Lower leg skin (tissue), 4 donors: ENCODE results near the gene ABCF3. TPM values are rescaled to one million over a fixed set of nuclear protein-coding genes. Genes with fewer than 3 reads are reported as not detected.
"Not testable (repeated sequence)": the region's sequence is repeated elsewhere in the genome, so short reads cannot be mapped to it uniquely, and the experiment has no call there.

Source experiments
- DNase-seq, 2 donors: peaks; one replicate each; pipeline ENCODE4 v3.0.0-alpha.2; 2019; ENCODE audit warnings: low spot score in 2 of 2
- H3K4me3 ChIP-seq: fragments of 200-600 bp; sonication (generic); 2 replicates; pipeline ENCODE4 v1.5.1; 2017; ENCODE audit warnings: mild to moderate bottlenecking, low read depth; ENCODE audit not compliant: poor library complexity, severe bottlenecking
- CTCF ChIP-seq, 3 donors: fragments of 450-650 bp; IDR thresholded peaks; one replicate each; pipeline ENCODE4 v1.5.1; 2016; ENCODE audit warnings: antibody characterized with exemption in 3 of 3, mild to moderate bottlenecking in 3 of 3, moderate library complexity in 2 of 3
- POLR2A ChIP-seq, 2 donors: fragments of 450-650 bp; IDR thresholded peaks; one replicate each; pipeline ENCODE4 v1.6.1; 2016 to 2017; ENCODE audit warnings: antibody characterized with exemption in 2 of 2, mild to moderate bottlenecking in 1 of 2, moderate library complexity in 1 of 2
- WGBS, 2 donors: methylation state at CpG; one replicate each; pipeline ENCODE4 v1.1.5; 2018; 5-methylcytosine and 5-hydroxymethylcytosine counted together
- intact Hi-C: fragments of 100-400 bp; cut with DNase I; formaldehyde crosslinking; loops from one replicate; pipeline ENCODE4 v1.15.0; 2023; ENCODE audit warnings: low total_unique reads
- total RNA-seq, 4 donors: library from RNA; depleted of rRNA; stranded (reverse); fragments of >200 nt; gene quantifications; one replicate each; pipeline ENCODE4 v1.1.0, GENCODE V29; 2016

Gene ABCF3
- total RNA-seq, 4 donors from 2014 or later, result 47.6 to 62.9 (median 53.6) TPM

- peak in 1 of 2 donors; percentile 90 for DNase-seq
- WGBS, 2 donors, result 0 to 1% methylated on average over 36 to 46 of the region's 47 CpGs
- H3K4me3 ChIP-seq, result peak overlapping the region; percentile 65
- intact Hi-C loops, result no loop called here
- no peak for TF ChIP-seq CTCF (IDR thresholded peaks at IDR 0.05)
- no peak for TF ChIP-seq POLR2A (IDR thresholded peaks at IDR 0.05)
Measured at GRCh38 chr3:184155644-184156521, 30.1 kb upstream of the ABCF3 start.

DNA sequence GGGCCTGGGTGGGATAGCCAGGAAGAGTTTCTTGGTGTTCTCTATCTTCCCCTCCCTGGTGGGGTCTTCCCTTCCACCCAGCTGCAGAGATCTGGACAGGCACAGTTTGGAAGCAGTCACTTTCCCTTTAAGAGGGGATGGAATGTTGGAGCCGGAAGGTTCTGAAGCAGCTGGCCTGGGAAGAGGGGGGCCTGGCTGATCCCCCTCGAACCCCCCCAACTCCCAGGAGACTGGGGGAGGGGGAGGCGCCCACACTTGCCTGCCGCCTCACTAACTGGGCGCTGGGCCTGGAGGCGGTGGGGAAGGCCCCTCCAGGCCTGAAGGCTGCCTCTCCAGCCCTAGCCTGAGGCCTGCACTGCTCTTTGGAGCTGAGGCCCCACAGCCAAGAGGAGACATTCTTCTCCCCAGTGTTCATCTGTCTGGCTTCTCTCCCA is 29.5 kb upstream of the ABCF3 start:
- DNase-seq, result no peak
- 0% methylated on average over 6 of the region's 6 CpGs for WGBS, 2 donors
- intact Hi-C loops, result no loop called here
- no peak for TF ChIP-seq POLR2A (IDR thresholded peaks at IDR 0.05)
- no peak for TF ChIP-seq CTCF (IDR thresholded peaks at IDR 0.05)
- H3K4me3 ChIP-seq, result peak overlapping the region; percentile 65

- no peak for TF ChIP-seq POLR2A (IDR thresholded peaks at IDR 0.05)
- TF ChIP-seq CTCF (IDR thresholded peaks at IDR 0.05), result no peak
- intact Hi-C loops, result no loop called here
- H3K4me3 ChIP-seq, result peak overlapping the region; percentile 65
- DNase-seq, result no peak
Measured at GRCh38 chr3:184157206-184157605, 28.8 kb upstream of the ABCF3 start.

DNA sequence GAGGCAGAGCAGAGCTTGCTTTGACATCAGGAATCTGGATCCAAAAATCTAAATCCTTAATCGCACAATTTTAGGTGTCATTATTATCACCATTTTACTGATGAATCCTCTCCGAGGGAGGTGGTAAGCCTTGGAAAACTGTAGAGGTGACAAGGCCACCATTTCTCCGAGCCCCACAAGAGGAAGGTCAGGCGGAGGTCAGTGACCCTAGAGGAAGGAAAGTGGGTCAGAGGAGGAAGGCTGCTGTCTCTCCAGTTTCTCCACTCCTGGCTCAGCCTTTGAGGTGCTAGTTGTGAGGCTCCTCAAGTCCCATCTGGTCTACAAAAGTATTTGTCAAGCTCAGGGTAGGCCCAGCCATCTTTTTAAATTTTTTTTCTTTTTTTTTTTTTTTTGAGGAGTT is 27.6 kb upstream of the ABCF3 start:
- intact Hi-C loops, result no loop called here
- WGBS, 2 donors, result 80 to 87% methylated on average over 4 of the region's 4 CpGs
- DNase-seq, result no peak
- H3K4me3 ChIP-seq, result no peak overlapping the region
- no peak for TF ChIP-seq CTCF (IDR thresholded peaks at IDR 0.05)
- no peak for TF ChIP-seq POLR2A (IDR thresholded peaks at IDR 0.05)

DNA sequence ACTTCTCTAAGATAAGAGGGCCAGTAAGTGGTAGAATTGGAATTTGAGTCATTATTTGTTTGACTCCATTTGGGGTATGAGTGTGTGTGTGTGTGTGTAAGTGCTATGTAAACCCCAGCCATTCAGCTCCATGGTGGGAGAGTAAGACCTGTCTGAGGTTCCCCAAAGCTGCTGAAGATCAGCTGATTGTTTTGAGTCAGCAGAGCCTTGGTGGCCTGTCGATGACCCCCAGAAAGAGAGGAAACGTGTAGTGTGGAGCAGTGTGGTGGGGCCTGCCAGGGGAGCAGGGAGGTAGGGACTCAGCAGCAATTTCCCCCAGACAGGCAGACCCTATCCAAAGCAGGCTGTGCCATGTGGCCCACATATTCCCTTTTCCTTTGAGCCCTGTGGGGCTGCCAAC is 25.5 kb upstream of the ABCF3 start:
- DNase-seq, result no peak
- intact Hi-C loops, result no loop called here
- WGBS, 2 donors, result 41 to 61% methylated on average over 2 of the region's 2 CpGs
- TF ChIP-seq CTCF (IDR thresholded peaks at IDR 0.05) (no peak), POLR2A (IDR thresholded peaks at IDR 0.05) (no peak)
- no peak overlapping the region for H3K4me3 ChIP-seq

GRCh38 chr3:184162571-184163070 is 23.4 kb upstream of the ABCF3 start:
- 78 to 86% methylated on average over 8 of the region's 8 CpGs for WGBS, 2 donors
- intact Hi-C loops, H3K4me3 ChIP-seq, DNase-seq: not testable (repeated sequence)
